PC-9 (cell line): Measurements from ENCODE around the gene DPYD.

Source experiments
- CTCF ChIP-seq: fragments of 200-600 bp; sonication (generic); conservative IDR thresholded peaks from 2 replicates; pipeline ENCODE4 v1.6.1; 2017; ENCODE audit warnings: mixed run types, antibody characterized with exemption, mild to moderate bottlenecking, moderate library complexity
- EZH2 ChIP-seq: fragments of 200-600 bp; sonication (generic); IDR thresholded peaks from 2 replicates; pipeline ENCODE4 v1.8.0; 2017; ENCODE audit warnings: antibody characterized with exemption, low read depth

GRCh38 chr1:97864615-97865014, 56.2 kb downstream of the DPYD start:
- TF ChIP-seq CTCF (no peak), EZH2 (no peak)
